G401 (cell line): ENCODE measurements around the gene KLRG1. TPM values are rescaled to one million over a fixed set of nuclear protein-coding genes. Genes with fewer than 3 reads are reported as not detected.

Source experiments
- DNase-seq: peaks from one replicate; pipeline ENCODE4 v3.0.0-alpha.2; 2015; ENCODE audit warnings: low spot score
- in situ Hi-C: cut with HindIII; loops from 2 replicates; pipeline ENCODE4 v1.10.0; 2016; ENCODE audit warnings: low sequenced_read_pairs, mixed read lengths
- total RNA-seq: library from RNA; depleted of rRNA; stranded (reverse); fragments of >200 nt; shearing (Covaris generic); gene quantifications from 2 replicates; pipeline ENCODE4 v1.2.3, GENCODE V29; 2014; rRNA removed

KLRG1 gene
- total RNA-seq, 1 experiment from 2014 or later, result 8.2 TPM

DNA sequence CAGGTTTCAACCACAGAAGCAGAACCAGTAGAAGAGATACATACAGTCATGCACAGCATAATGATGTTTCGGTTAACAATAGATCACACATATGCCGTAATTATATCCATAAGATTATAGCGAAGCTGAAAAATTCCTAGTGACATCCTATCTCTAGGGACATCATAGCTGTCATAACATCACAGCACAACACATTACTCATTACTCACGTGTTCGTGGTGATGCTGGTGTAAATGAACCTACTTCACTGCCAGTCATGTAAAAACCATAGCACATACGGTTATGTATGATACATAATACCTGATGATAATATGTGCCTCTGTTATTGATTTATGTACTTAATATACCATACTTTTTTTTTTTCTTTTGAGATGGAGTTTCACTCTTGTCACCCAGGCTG lies 44.7 kb downstream of the KLRG1 start:
- in situ Hi-C loops, result no loop called here
- no peak for DNase-seq

DNA sequence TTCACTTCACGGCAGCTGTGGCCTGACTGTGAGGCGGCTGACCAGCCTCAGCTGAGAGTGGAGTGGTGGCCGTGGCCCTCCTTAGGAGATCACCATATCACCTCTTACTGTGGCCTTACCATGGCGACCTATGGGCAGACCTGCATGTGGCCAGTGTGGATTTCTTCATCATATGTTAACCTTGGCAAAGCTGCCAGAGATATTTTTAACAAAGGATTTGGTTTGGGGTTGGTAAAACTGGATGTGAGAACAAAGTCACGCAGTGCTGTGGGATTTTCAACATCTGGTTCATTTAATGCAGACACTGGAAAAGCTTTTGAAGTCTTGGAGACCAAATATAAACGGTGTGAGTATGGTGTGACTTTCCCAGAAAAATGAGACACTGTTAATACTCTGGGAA lies 46.9 kb downstream of the KLRG1 start:
- in situ Hi-C loops, result no loop called here
- no peak for DNase-seq

DNA sequence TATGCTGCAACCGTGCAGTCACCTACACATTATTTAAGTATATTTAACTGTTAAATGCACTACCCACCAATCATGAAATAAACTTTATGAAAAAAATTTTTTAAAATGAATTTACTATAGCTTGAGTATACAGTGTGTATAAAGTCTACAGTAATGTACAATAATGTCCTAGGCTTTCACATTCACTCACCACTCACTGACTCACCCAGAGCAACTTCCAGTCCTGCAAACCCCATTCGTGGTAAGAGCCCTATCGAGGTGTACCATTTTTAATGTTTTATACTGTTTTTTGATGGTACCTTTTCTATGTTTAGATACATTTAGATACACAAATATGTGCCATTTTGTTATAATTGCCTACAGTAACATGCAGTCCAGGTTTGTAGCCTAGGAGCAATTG lies 48.1 kb downstream of the KLRG1 start:
- DNase-seq, result no peak
- in situ Hi-C loops, result no loop called here

DNA sequence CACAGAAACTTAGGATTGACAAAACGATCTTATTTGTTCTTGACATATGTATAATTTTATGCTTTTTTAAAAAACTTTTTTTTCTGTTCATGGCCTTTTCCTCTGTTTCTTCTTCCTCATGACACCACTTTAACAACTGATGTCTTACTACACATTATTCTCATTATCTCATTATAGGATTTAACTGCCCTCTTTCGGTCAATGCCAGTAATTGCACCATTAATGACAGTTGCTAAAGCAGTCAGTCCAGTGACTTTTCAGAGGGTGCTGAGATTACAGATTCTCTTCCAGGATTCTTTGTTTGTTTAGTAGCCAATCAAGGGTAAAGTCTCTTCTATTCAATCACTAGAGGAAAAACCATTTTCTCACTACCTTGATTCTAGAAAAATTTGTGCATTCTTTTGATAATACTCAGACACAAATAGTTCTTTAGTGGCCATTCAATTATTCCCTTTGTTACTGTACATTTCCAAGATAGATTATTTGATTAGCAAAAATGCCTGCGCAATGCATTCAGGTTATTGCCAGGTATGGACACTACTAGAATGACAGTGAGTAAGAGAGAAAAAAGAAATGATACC lies 50.1 kb downstream of the KLRG1 start:
- in situ Hi-C loops, result no loop called here
- DNase-seq, result peak; percentile 74

DNA sequence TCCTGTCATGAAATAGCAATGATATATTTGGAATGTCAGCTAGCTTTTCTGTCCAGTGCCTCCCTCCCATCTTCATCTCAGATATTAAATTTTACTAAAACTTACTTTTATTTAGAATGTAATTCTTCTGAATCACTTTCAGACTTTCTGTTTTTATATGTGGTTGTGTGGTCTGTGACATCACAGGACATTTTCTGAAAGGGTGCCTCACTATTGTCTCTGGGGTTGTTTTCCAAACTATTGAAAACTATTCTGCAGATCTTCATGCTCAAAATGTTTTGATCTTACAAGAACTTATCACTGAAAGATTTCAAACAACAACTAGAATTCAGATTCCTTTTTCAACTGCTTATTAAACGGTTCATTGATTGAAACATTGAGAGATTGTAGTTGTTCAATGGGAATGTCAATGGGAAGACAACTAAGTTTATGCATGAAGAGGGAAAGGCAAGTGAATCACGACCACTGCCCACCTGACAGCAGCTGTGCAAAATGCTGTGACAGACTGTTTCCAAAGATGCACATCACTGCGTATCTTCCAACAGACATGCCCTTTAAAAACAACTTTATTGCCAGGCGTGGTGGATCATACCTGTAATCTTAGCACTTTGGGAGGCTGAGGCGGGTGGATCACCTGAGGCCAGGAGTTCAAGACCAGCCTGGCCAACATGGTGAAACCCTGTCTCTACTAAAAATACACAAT lies 51.3 kb downstream of the KLRG1 start:
- in situ Hi-C loops, result no loop called here
- DNase-seq, result no peak

DNA sequence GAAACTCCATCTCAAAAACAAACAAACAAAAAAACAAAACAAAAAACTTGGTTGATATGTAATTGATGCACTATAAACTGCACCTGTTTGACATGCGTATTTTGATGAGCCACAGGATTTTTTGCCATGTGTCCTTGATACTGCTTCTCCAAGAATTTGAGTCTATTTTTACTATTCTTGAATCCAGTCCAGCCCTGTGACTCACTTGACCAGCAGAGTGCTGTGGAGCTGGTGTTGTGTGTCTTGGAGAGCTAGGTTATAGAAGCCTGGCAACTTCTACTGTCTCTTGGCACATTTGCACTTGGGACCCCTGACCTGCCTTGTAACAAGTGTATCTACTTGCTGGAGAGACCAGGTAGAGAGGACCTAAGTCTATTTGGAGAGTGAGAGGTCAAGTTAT lies 52.0 kb downstream of the KLRG1 start:
- in situ Hi-C loops, result no loop called here
- DNase-seq, result peak; percentile 52

DNA sequence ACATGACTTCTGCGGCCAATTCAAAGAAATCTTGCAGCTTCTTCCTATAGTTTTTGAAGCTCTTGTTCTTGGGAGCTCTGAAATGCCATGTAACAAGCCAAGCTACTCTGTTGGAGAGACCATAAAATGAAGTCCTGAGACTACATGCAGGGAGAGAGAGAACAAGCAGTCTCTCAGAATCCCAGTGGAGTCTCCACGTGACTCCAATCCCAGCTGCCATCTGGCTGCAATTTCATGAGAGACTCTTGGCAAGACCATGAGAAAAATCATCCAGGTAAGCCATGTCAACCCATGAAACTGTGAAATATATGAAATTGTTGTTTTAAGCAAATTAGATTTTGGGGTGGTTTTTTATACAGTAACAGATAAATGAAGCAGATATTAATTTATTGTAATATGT lies 54.4 kb downstream of the KLRG1 start:
- DNase-seq, result peak; percentile 89
- in situ Hi-C loops, result no loop called here

DNA sequence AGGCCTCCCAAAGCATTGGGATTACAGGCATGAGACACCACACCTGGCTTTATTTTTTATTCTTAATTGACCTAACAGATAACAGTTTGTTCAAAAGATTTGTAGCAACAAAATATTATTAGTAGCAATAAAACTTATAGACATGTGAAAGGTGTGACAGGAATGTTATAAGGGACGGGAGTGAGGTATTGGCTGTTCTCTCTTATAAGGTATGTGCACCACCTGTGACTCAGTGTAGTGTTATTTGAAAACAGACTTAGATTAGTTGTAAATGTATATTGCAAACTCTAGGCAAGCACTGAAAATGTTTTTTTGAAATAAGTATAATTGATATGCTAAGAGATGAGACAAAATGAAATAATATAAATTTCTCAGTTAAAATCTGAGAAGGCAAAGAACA lies 57.8 kb downstream of the KLRG1 start:
- in situ Hi-C loops, result no loop called here
- DNase-seq, result no peak

DNA sequence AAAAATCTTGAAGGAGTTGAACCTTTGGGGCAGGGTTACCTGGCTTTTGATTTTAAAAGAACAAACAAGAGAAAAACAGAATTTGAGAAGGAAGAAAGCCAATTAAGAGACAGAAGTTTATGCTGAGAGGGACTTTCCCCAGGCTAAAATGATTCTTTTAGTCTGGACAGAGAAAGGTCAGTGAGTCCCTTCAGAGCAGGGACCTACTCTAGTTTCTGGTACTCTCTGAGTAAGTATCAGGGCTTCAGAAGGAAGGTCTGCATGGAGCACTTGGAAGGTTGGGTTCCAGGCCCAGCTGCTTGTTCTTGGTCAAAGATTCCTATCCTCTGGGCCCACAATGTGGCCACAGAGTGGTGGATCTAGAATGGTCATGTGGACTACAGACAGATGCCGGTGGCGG lies 59.6 kb downstream of the KLRG1 start:
- DNase-seq, result no peak
- in situ Hi-C loops, result no loop called here

DNA sequence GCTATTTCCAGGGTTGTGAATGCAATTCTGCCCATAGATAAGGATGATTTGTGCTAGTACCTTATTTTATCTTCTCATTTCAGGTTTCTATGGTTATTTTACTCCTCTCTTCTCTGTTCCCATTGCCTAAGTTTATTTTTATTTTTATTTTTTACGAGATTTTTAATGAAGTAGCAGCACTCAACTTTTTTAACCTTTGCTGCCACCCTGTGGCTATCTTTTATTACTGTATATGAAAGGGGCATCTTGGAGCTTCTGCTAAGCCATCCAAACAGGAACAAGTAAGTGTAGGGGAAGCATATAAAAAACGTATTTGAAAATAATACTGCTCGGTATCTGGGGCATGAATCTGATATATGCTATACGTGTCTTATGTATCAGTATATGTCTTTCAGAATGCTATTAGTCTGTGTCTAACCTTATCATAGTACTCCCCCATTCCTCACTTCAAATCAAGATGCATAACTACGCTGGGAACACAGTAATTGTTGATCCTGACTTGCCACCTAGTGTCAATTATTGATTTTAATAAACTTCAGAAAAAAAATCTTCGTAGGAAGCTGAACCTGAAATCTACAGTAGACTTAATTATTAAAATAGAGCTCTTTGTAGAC lies 60.3 kb downstream of the KLRG1 start:
- in situ Hi-C loops, result no loop called here
- DNase-seq, result peak; percentile 54

DNA sequence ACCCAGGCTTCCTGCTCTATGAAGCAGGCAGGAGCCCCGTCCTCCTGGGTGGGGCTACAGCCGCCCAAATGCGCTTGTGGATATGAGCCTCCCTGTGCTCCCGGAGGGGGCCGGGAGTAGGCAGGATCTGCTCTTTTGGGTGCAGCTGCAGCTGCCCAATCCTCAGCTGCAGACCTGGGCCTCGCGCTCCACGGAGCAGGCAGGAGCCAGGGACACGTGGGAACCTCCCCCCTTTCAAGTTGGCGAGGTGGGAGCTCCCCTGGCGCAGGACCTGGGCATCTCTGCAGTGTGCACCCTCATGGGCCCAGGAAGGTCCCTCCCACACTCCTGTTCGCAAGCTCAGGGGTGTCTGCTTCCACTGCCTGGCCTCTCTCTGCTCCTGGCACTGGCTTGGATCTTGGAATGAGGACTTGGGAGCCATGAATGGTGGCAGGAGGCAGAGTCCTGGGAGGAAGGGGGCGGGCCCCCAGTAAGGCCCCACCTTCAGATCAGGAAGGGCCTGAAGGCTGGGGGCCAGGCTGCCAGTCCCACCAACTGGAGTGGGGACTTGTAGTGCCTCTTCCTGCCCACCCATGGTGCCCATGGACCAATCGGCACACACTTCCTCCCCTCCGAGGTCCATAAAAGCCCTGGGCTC lies 61.3 kb downstream of the KLRG1 start:
- in situ Hi-C loops, result no loop called here
- DNase-seq, result no peak

DNA sequence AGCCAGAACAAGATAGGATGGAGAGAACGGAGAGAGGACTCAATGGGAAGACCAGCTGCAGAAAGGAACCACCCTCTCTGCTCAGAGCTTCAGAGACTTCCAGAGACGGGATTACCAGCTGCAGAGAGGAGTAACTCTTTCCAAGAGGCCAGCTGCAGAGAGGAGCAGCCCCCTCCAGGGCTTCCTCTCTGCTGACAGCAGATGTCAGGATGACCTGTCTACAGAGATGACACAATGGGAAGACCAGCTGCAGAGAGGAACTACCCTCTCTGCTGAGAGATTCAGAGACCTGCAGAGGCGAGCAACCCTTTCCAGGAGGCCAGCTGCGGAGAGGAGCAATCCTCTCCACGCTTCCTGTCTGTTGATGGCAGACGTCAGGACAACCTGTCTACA lies 61.8 kb downstream of the KLRG1 start:
- in situ Hi-C loops, result no loop called here

DNA sequence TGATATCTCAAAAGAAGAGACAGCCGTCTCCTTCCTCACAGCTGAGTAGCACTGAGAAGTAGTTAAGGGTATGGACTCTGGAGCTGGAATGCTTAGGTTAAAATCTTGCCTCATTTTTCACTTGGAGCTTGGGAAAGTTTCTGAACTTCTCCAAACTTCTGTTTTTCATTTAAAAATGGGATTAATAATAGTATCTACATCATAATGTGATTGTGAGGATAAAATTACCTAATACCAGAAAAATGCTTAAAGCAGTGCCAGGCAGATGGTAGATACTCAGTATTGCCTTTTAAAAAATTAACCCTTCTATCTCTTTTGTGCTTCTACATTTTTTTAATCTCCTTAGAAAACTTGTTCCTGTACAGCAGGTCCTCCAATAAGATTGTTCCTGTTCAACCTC lies 63.3 kb downstream of the KLRG1 start:
- in situ Hi-C loops, result no loop called here
- DNase-seq, result no peak

More for the DNA sequence above, 61.8 kb downstream of the KLRG1 start:
- no peak for DNase-seq

Other genes starting within 250 kb of the KLRG1 start
- gene A2ML1, start 166.9 kb upstream of the KLRG1 start, total RNA-seq, result not detected in 2 replicates
- gene PHC1, start 75.0 kb upstream of the KLRG1 start, total RNA-seq, result 20.7 and 38.5 TPM in 2 replicates
- gene M6PR, start 39.9 kb upstream of the KLRG1 start, total RNA-seq, result 292 and 302 TPM in 2 replicates
- not detected in 2 replicates for gene A2M, start 126.4 kb downstream of the KLRG1 start, total RNA-seq
- not detected in 2 replicates for gene PZP, start 218.8 kb downstream of the KLRG1 start, total RNA-seq